ENCODE measurements around the gene NUB1. TPM values are rescaled to one million over a fixed set of nuclear protein-coding genes. Genes with fewer than 3 reads are reported as not detected.
A peak's percentile ranks its signal among the peaks of the same experiment; 100 is the strongest.

Gene NUB1
- total RNA-seq, 1 experiment from 2014 or later = 48.5 TPM

DNA sequence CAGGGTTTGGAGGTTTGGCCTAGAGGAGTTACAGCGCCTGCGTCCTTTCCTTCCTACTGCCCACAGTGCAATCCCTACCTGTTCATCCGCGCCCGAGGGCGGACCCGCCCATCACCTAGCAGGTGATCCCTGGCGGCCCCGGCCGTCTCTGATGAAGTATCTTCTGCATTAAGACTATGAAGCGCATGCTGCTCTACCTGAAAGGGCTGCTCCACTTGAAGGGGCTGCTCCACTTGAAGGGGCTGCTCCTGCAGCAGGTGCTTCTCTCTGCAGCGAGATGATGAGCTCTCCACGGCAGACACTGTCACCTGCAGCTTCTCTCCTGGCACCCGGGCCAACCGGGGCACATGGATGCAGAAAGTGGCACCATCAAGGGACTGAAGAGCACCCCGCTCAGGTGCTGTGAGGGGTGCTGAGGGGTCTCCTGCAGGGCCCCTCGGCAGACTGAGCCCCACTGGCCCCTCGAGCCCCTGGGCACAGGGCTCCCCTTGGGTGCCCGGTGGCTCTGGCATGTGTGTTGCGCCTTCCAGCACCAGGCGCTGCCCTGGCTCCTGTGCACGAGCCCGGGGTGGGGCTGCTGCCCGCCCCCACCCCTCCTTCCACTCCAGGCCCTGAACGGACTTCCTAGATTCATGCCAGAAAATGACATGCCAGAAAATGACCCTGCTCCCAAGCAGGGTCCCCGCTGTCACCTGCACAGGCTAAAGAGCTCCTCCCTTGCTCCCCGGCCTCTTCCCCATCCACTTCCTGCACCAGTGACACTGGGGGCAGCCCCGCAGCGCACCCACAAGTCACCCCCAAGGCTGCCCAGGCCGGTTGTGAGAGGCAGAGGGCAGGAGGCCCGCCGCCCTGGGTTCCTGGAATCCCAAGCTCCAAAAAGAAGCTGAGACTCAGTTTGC is 38.8 kb downstream of the NUB1 start:
- peak overlapping the region; percentile 46 to 72 for H3K4me3 Mint-ChIP-seq

More for the DNA sequence above, 38.8 kb downstream of the NUB1 start:
- Histone ChIP-seq H2BK20ac (ENCODE audit: low read depth, low read length, poor library complexity, severe bottlenecking) (no peak overlapping the region), H3K23me2 (ENCODE audit: insufficient read length, low read depth, low read length, poor library complexity, severe bottlenecking) (peaks cover 15% of the 10 kb centered on the region), H3K4me2 (ENCODE audit: insufficient read depth, insufficient read length, low read length) (peak overlapping the region; percentile 67), H3K9ac (ENCODE audit: extremely low read depth, insufficient read length, low read length) (no peak overlapping the region), H3T11ph (ENCODE audit: low read length) (no peak overlapping the region), H2BK5ac (ENCODE audit: insufficient read length, low read length) (no peak overlapping the region), H4K8ac (replicated peaks; ENCODE audit: insufficient read length, low read depth, low read length) (no peak overlapping the region), H3K4ac (ENCODE audit: low read depth, low read length) (no peak overlapping the region), H3K14ac (ENCODE audit: insufficient read depth, low read length) (no peak overlapping the region), H3K27me3 (ENCODE audit: insufficient read depth, low read length) (peaks cover 8% of the 10 kb centered on the region; the same call in 1 of the 2 replicates), H2AK5ac (ENCODE audit: insufficient read length, low read length) (no peak overlapping the region), H3K23ac (ENCODE audit: insufficient read length, low read depth, low read length) (no peak overlapping the region), H4K91ac (ENCODE audit: insufficient read length, low read depth, low read length) (no peak overlapping the region), H2BK12ac (ENCODE audit: insufficient read length, low read depth, low read length) (no peak overlapping the region), H3K9me3 (ENCODE audit: control insufficient read depth, low read depth, low read length) (no peaks in the 10 kb centered on the region), H3K79me1 (ENCODE audit: insufficient read depth, low read depth, low read length, poor library complexity, severe bottlenecking) (no peaks in the 10 kb centered on the region), H3K79me2 (ENCODE audit: insufficient read depth, low read length) (no peaks in the 10 kb centered on the region), H4K5ac (ENCODE audit: insufficient read length, low read depth, low read length) (no peak overlapping the region), H3K27ac (ENCODE audit: insufficient read length, low read depth, low read length) (no peak overlapping the region), H4K20me1 (ENCODE audit: control insufficient read depth, insufficient read depth, insufficient read length) (peaks cover 4% of the 10 kb centered on the region), H3K4me1 (ENCODE audit: insufficient read depth, low read length) (no peaks in the 10 kb centered on the region), H3K56ac (ENCODE audit: insufficient read length, low read depth, low read length) (no peak overlapping the region), H2BK120ac (ENCODE audit: low read depth, low read length, poor library complexity, severe bottlenecking) (no peak overlapping the region), H3K18ac (ENCODE audit: insufficient read length, low read depth, low read length) (no peak overlapping the region), H2AFZ (ENCODE audit: low read length) (no peak overlapping the region), H2BK15ac (ENCODE audit: low read depth, low read length) (no peak overlapping the region)
- no peak for DNase-seq
- Mint-ChIP-seq H3K4me1 (peaks cover 17 to 18% of the 10 kb centered on the region in 2 experiments), H3K9me3 (no peaks in the 10 kb centered on the region), H3K36me3 (ENCODE audit: insufficient read depth in 1 of 3, low read depth in 3 of 3) (peaks cover 8 to 34% (median 32%) of the 10 kb centered on the region in 3 experiments), H3K27me3 (ENCODE audit: low read depth) (peaks cover 34% of the 10 kb centered on the region), H3K27ac (peak overlapping the region in 1 of 3 experiments; percentile 28; a peak in 1 of 7 replicates)
- WGBS (ENCODE audit: extremely low coverage, insufficient read length, low lambda C conversion rate) = no CpG with 5 or more reads among the region's 32 CpGs
- TF ChIP-seq CTCF (conservative IDR thresholded peaks at IDR 0.05) = no peak
